GM23338 (cell line): ENCODE measurements around the gene CAMSAP2. TPM values are rescaled to one million over a fixed set of nuclear protein-coding genes. Genes with fewer than 3 reads are reported as not detected.

ENCODE experiments used
- ATAC-seq: fragments of 200-7000 bp; cut with Tn5 transposase; 3 replicates; pipeline ENCODE4 v1.9.1; 2020
- DNase-seq: peaks from one replicate; pipeline ENCODE4 v3.0.0-alpha.2; 2015; ENCODE audit warnings: low spot score
- H2AFZ ChIP-seq: fragments of 200-600 bp; sonication (generic); 2 replicates; pipeline ENCODE4 v1.8.0; 2016; ENCODE audit warnings: antibody characterized with exemption, mild to moderate bottlenecking, moderate library complexity
- H3F3A ChIP-seq: fragments of 200-600 bp; sonication (generic); replicated peaks from 2 replicates; pipeline ENCODE4 v1.8.0; 2017; ENCODE audit warnings: antibody characterized with exemption, mixed run types, low read depth
- H3K27ac ChIP-seq: fragments of 200-600 bp; sonication (generic); 2 replicates; pipeline ENCODE4 v1.6.1; 2016; ENCODE audit warnings: low read depth
- H3K27me3 ChIP-seq: fragments of 200-600 bp; sonication (generic); 2 replicates; pipeline ENCODE4 v1.8.0; 2016; ENCODE audit warnings: mild to moderate bottlenecking, mixed run types, moderate library complexity; ENCODE audit not compliant: insufficient read depth
- H3K36me3 ChIP-seq: fragments of 200-600 bp; sonication (generic); 2 replicates; pipeline ENCODE4 v1.8.0; 2016; ENCODE audit warnings: mild to moderate bottlenecking; ENCODE audit not compliant: insufficient read depth
- H3K4me1 ChIP-seq: fragments of 200-600 bp; sonication (generic); 2 replicates; pipeline ENCODE4 v1.8.0; 2016; ENCODE audit warnings: mild to moderate bottlenecking, moderate library complexity; ENCODE audit not compliant: insufficient read depth
- H3K4me2 ChIP-seq: fragments of 200-600 bp; sonication (generic); 2 replicates; pipeline ENCODE4 v1.7.1; 2017; ENCODE audit warnings: mixed run types
- H3K4me3 ChIP-seq: fragments of 200-600 bp; sonication (generic); 2 replicates; pipeline ENCODE4 v1.6.1; 2016; ENCODE audit warnings: mixed run types
- H3K79me2 ChIP-seq: fragments of 200-600 bp; sonication (generic); replicated peaks from 2 replicates; pipeline ENCODE4 v1.8.0; 2017; ENCODE audit warnings: mild to moderate bottlenecking; ENCODE audit not compliant: insufficient read depth
- H3K9me2 ChIP-seq: fragments of 200-600 bp; sonication (generic); 2 replicates; pipeline ENCODE4 v1.8.0; 2017; ENCODE audit not compliant: insufficient read depth
- H4K20me1 ChIP-seq: fragments of 200-600 bp; sonication (generic); replicated peaks from 2 replicates; pipeline ENCODE4 v1.8.0; 2017; ENCODE audit warnings: mild to moderate bottlenecking; ENCODE audit not compliant: insufficient read depth
- H3K27ac Mint-ChIP-seq: 2 replicates; pipeline ENCODE4 v1.8.0; 2020; ENCODE audit warnings: inconsistent platforms, mild to moderate bottlenecking, moderate library complexity, mixed read lengths
- H3K27me3 Mint-ChIP-seq: 3 replicates; pipeline ENCODE4 v1.8.0; 2022; ENCODE audit warnings: low read depth, mild to moderate bottlenecking, moderate library complexity, mixed read lengths, inconsistent platforms; ENCODE audit not compliant: insufficient read depth, poor library complexity
- H3K36me3 Mint-ChIP-seq: 3 replicates; pipeline ENCODE4 v1.8.0; 2021; ENCODE audit warnings: low read depth, mild to moderate bottlenecking, inconsistent platforms, moderate library complexity, mixed read lengths
- H3K4me1 Mint-ChIP-seq: 3 replicates; pipeline ENCODE4 v1.8.0; 2020; ENCODE audit warnings: mild to moderate bottlenecking, inconsistent platforms, mixed read lengths
- H3K4me3 Mint-ChIP-seq: 3 replicates; pipeline ENCODE4 v1.8.0; 2021; ENCODE audit warnings: moderate library complexity, mild to moderate bottlenecking, inconsistent platforms, mixed read lengths
- H3K9me3 Mint-ChIP-seq: 3 replicates; pipeline ENCODE4 v1.8.0; 2020; ENCODE audit warnings: moderate library complexity, mild to moderate bottlenecking, inconsistent platforms, mixed read lengths
- CREB1 ChIP-seq: fragments of 250-450 bp; sonication (Bioruptor Pico); IDR thresholded peaks from 2 replicates; pipeline ENCODE4 v1.5.0; 2020; ENCODE audit warnings: low read depth, mild to moderate bottlenecking, moderate library complexity
- CTCF ChIP-seq, 2 experiments: fragments of 200-600 bp in 1 of 2; sonication (generic) in 1 of 2; conservative IDR thresholded peaks; 2 replicates each; pipeline versions ENCODE4 v1.5.1 to v1.6.1; 2016 to 2017; ENCODE audit warnings: antibody characterized with exemption in 2 of 2, low read depth in 2 of 2, mild to moderate bottlenecking in 2 of 2, moderate library complexity in 1 of 2
- ETS1 ChIP-seq: IDR thresholded peaks from 2 replicates; pipeline ENCODE4 v1.6.1; 2016; ENCODE audit warnings: antibody characterized with exemption
- EZH2 ChIP-seq: fragments of 200-600 bp; sonication (generic); IDR thresholded peaks from one replicate; pipeline ENCODE4 v1.8.0; 2017; ENCODE audit warnings: antibody characterized with exemption, mild to moderate bottlenecking, low read depth; ENCODE audit not compliant: unreplicated experiment
- EZH2phosphoT487 ChIP-seq: fragments of 200-600 bp; sonication (generic); IDR thresholded peaks from one replicate; pipeline ENCODE4 v1.8.1; 2018; ENCODE audit warnings: antibody characterized with exemption; ENCODE audit not compliant: unreplicated experiment
- JUNB ChIP-seq: IDR thresholded peaks from one replicate; pipeline ENCODE4 v1.6.1; 2016; ENCODE audit warnings: antibody characterized with exemption; ENCODE audit not compliant: unreplicated experiment
- NANOG ChIP-seq: IDR thresholded peaks from 2 replicates; pipeline ENCODE4 v1.6.1; 2016; ENCODE audit warnings: antibody characterized with exemption, borderline replicate concordance
- POLR2AphosphoS5 ChIP-seq: IDR thresholded peaks from 2 replicates; pipeline ENCODE4 v1.6.1; 2016; ENCODE audit warnings: antibody characterized with exemption, low read depth
- REST ChIP-seq: IDR thresholded peaks from one replicate; pipeline ENCODE4 v1.6.1; 2018; ENCODE audit warnings: antibody characterized with exemption; ENCODE audit not compliant: unreplicated experiment
- STAT1 ChIP-seq: IDR thresholded peaks from one replicate; pipeline ENCODE4 v1.6.1; 2016; ENCODE audit warnings: antibody characterized with exemption; ENCODE audit not compliant: unreplicated experiment
- ZNF114 ChIP-seq: fragments of 250-450 bp; sonication (Bioruptor Pico); IDR thresholded peaks from 2 replicates; pipeline ENCODE4 v1.5.0; 2020; ENCODE audit warnings: mild to moderate bottlenecking, moderate library complexity
- ZNF331 ChIP-seq: fragments of 250-450 bp; sonication (Bioruptor Pico); IDR thresholded peaks from 2 replicates; pipeline ENCODE4 v1.5.0; 2020; ENCODE audit warnings: low read depth, mild to moderate bottlenecking, moderate library complexity
- ZNF462 ChIP-seq: fragments of 250-450 bp; sonication (Bioruptor Pico); IDR thresholded peaks from 2 replicates; pipeline ENCODE4 v1.5.0; 2020; ENCODE audit warnings: mild to moderate bottlenecking, moderate library complexity
- polyA plus RNA-seq: library from polyadenylated mRNA; unstranded; fragments of >200 nt; fragmentation: Nextera tagmentation; extraction: Ambion mirVana; gene quantifications from 2 replicates; pipeline ENCODE4 v1.2.1, GENCODE V29; 2016
- total RNA-seq: library from RNA; depleted of rRNA; stranded (reverse); fragments of >200 nt; shearing (Covaris generic); gene quantifications from 2 replicates; pipeline ENCODE4 v1.2.3, GENCODE V29; 2014

Gene CAMSAP2
- total and polyA plus RNA-seq, 2 experiments from 2014 or later, result 9.1 to 21.3 TPM

- peaks cover 56% of the 10 kb centered on the region for H3K4me1 Mint-ChIP-seq
- no peaks in the 10 kb centered on the region for H3K9me2 ChIP-seq
- H3K36me3 ChIP-seq, result peaks cover 5% of the 10 kb centered on the region; the same call in 1 of the 2 replicates
- H4K20me1 ChIP-seq, result no peaks in the 10 kb centered on the region; the same call in none of the 2 replicates
- H3K27me3 Mint-ChIP-seq, result peaks cover 22% of the 10 kb centered on the region
- no peak for ATAC-seq
- H2AFZ ChIP-seq, result no peak overlapping the region
- no peaks in the 10 kb centered on the region for H3K9me3 Mint-ChIP-seq
- H3F3A ChIP-seq, result 0 out of 2 replicates have a peak, but pooled peaks cover 3% of the 10 kb centered on the region
- peaks cover 63% of the 10 kb centered on the region for H3K79me2 ChIP-seq
- H3K27ac Mint-ChIP-seq, result peak overlapping the region; percentile 90
- H3K4me1 ChIP-seq, result peaks cover 47% of the 10 kb centered on the region
- no peak for TF ChIP-seq EZH2phosphoT487
- TF ChIP-seq ZNF462 (CRISPR knock-in tag), result no peak
- no peak for TF ChIP-seq ETS1
- no peak for TF ChIP-seq JUNB
- no peak for TF ChIP-seq CREB1 (CRISPR knock-in tag)
- TF ChIP-seq EZH2, result no peak
- TF ChIP-seq ZNF331 (CRISPR knock-in tag), result no peak
- no peak for TF ChIP-seq STAT1
- TF ChIP-seq REST, result no peak
- TF ChIP-seq ZNF114 (CRISPR knock-in tag), result no peak
- no peak for TF ChIP-seq NANOG
- no peak for TF ChIP-seq CTCF (conservative IDR thresholded peaks at IDR 0.05; ENCODE audit: low read depth in 2 of 2)
- TF ChIP-seq POLR2AphosphoS5, result no peak
- peak overlapping the region; percentile 15; the same call in 1 of the 2 replicates for H3K4me3 ChIP-seq
- no peaks in the 10 kb centered on the region for H3K27me3 ChIP-seq
- H3K4me2 ChIP-seq, result peak overlapping the region; percentile 45; the same call in 1 of the 2 replicates
- peak; percentile 16 for DNase-seq
- peak overlapping the region; percentile 34; the same call in 2 of the 3 replicates for H3K4me3 Mint-ChIP-seq
- H3K36me3 Mint-ChIP-seq, result peaks cover 47% of the 10 kb centered on the region
- no peak overlapping the region for H3K27ac ChIP-seq
Measured at GRCh38 chr1:200896531-200897196, 158.0 kb downstream of the CAMSAP2 start.
